GM21390 (cell line): Measurements from ENCODE around the gene PTDSS2.
"Not testable (repeated sequence)": the region's sequence is repeated elsewhere in the genome, so short reads cannot be mapped to it uniquely, and the experiment has no call there.

ENCODE experiments used
- ATAC-seq: cut with Tn5 transposase; IDR thresholded peaks from one replicate; pipeline ENCODE4 v1.9.1; 2021; ENCODE audit not compliant: unreplicated experiment

Gene PTDSS2

DNA sequence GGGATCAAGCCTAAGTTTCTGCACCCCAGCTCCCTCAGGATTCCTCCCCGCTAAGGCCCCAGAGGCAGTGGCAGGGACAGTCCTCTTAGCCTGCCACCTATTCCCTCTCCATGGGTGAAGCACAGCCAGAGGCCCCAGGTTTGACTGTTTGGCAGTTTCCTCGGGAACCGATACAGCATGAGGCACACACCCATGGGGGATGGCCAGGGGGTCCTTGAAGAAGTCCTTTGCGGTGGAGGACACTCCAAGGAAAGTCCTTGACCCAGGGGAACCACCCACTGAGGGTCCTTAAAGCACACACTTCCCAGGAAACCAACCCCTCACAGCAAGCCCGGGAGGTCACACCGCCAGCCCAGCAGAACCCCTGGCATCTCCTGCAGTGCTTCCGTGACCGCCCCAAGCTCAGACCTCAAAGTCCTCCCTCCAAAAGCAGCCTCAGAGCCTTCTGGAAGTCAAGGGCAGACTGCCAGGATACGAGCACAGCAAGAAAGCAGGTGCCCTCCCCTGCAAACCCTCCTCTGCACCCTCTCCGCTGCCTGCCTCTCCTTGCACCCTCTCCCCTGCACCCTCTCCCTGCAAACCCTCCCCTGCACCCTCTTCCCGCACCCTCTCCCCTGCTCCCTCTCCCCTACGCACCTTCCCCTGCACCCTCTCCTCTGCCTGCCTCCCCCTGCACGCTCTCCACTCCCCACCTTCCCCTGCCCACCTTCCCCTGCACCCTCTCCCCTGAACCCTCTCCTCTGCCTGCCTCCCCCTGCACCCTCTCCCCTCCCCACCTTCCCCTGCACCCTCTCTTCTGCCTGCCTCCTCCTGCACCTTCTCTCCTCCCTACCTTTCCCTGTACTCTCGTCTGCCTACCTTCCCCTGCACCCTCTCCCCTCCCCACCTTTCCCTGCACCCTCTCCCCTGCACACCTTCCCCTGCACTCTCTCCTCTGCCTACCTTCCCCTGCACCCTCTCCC lies 36.7 kb upstream of the PTDSS2 start:
- no peak for ATAC-seq

DNA sequence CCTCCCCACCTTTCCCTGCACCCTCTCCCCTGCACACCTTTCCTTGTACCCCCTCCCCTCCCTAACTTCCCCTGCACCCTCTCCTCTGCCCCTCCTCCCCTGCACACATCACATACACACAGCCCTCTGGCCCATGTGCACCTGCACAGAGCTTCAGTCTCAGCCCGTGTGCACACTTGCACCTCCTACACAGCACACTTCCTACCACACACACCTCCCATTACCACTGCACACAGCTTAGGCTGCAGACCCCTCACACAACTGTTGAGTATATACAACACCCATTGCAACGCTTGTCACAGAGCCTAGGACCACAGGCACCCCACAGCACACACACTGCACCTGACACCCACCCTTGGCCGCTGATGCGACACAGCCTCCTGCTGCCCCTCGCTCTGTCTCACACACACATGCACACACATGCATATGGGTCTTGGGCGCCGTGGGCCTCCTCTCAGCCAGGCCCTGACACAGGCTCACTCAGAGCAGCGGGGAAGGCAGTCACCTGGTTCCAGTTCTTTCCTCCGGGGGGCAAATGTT lies 35.7 kb upstream of the PTDSS2 start:
- no peak for ATAC-seq

- ATAC-seq: no peak
These were observed 34.4 kb upstream of the PTDSS2 start for GRCh38 chr11:415640-416041.

GRCh38 chr11:416051-416756 lies 33.9 kb upstream of the PTDSS2 start:
- ATAC-seq: no peak

DNA sequence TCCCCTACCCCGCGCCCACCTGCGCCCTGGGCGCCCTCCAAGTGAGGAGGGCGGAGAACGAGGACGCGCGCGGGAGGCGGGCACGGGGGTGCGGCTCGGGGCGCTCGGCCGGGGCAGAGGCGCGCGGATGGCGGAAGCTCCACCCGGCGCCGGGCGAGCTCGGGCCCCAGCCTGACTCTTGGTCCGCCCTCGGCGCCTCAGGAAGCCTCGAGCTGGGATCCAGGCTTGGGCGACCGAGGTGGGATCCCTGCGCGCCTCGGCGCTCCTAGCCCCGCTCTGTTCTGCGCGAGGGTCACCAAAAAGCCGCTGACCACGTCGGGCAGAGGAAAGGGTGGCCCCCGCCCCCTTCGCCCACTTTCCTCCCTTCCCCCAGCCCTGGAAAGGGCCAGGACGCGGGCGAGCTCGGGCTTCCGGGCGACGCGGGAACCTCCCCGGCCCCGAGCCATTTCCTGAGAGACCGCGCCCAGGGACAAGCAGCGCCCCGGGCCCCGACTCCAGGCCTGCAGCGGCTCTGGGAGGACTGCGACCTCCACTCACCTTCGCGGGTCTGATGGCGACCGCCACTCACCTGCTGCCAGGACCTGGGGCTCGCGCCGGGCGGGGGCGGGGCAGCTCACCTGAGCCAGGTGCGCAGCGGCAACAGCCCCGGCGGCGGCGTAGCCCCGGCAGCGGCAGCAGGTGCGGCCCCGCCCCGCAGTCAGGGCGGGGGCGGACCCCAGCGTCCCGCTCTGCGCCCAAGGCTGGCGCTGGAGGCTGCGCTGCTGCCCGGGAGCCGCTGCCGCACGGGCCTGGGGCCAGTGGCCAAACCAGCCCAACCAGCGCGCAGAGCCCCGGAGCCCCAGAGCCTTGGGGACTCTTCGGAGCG lies 33.1 kb upstream of the PTDSS2 start:
- ATAC-seq: no peak

- ATAC-seq: no peak
These were observed 32.3 kb upstream of the PTDSS2 start for GRCh38 chr11:417652-418342.

DNA sequence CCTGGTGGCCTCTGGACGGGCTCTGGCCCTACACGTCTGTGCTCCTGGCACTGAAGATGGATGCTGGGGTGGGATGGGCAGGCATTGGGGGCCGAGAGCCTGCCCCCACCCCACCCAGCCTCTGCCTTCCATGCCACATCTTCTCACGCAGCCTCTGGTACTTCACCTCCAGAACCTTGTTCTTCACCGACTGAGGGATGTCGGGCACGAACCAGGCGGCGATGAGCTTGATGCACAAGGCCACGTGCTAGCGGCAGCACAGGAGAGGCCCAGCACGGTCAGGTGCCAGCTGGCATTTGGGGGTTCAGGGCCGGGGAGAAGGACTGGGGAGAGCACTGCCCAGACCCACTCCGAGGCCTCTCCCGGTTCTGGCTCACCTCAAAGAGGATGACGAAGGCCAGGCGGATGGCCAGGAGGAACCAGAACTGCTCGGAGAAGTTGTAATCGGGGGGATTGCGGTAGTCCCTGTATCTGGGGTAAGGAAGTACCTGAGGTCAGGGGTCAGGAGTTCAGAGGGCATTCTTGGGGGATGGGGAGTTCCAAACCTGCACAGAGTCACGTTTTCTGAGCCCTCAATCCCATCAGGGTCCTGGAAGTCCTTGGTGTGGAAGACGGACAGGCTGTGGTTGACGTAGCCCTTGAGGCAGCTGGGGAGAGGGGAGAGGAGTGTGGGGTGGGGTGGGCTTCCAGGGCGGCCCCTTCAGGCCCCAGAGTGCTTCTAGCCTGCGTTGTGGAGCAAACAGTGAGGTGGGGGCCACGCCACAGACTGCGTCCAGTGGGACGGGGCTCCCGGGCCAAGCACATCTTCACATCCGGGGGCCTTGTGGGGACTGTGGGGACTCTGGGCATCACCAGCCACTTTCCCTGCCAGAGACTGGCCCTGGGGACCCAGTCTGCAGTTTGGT lies 31.5 kb upstream of the PTDSS2 start:
- ATAC-seq: no peak

DNA sequence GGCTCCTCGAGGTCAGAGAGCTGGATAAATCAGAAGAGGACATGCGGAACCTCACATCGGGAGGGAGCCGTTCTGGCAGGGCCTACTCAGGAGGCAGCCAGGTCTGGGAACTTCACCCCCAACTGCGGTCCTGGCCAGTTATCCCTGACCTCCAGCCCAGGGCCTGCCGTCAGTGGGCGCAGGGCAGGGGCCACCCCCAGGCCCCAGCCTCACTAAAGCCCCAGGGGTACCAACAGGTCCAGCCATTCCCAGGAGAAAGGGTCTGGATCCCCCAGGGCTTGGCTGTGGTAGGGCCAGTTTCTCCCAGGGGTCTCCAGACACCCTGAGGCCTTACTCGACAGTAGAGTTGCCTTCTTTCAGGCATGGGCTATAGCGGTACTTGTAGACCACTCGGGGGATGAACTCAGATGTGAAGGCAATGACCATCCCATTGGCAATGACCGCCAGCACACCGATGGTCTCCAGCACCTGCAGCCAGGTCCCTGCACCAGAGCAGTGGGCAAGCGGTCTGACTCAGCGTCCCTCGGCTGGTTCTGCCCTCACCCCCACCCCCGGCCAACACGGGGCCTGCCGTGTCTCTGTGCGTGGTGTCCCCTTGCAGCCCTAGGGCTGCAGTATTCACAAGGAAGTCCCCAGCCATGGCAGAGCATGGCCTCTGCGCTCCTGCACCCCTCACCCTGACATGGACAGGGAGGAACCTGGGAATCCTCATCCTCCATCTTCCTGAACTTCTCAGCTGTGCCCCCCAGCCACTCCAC lies 30.7 kb upstream of the PTDSS2 start:
- no peak for ATAC-seq

DNA sequence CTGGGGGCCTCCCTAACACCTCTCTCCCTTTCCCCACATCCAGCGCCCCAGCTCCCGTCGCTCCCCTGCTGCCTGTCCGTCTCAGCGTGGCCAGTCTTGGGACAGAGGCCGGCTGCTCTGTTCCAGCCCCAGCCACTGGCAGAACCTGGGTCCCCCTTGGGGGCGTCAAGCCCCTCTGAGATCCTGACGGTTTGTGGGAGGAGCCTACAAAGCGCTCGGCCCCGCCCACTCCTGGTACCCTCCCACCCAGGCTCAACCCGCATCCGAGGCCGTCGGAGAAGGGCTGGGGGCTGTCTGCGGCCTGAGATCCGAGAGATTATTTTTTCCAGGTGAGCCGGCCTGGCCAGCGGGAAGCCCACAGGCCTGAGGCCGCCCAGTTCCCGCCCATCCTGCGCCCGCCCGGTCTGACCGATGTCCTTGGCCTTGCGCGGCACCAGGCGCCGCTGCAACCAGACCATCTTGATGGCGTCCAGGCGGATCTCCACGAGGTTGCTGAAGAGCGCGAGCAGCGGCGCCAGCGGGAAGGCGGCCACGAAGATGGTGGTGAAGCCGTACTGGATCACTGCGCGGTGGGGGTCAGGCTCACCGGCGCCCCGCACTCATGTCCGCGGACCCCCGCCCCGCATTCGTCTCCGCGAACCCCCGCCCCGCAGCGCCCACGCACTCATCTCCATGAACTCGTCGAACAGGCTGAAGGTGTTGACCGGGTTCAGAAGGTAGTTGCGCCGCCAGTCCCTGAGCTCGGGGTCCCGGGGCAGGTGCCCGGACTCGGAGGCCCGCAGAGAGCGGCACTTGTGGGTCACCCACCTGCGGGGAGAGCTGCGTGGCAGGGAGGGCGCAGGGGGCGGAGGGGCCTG lies 29.8 kb upstream of the PTDSS2 start:
- no peak for ATAC-seq

DNA sequence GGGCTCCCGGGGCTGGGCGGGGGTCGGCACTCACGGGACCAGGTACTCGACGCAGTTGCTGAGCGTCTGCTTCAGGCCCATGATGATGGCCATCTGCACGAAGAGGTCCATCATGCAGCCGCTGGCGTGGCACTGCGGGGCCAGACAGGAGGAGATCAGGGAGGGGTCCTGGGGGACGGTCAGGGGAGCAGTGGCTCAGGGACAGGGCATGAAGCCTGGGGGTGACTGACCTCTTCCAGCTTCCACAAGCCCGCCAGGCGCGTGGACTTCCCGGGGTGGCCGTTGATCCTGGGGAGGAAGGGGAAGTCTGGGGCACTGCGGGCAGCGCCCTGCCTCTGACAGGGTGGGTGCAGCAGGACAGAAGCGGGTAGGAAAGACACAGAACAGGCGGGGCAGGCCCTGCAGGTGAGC lies 29.2 kb upstream of the PTDSS2 start:
- ATAC-seq: no peak

DNA sequence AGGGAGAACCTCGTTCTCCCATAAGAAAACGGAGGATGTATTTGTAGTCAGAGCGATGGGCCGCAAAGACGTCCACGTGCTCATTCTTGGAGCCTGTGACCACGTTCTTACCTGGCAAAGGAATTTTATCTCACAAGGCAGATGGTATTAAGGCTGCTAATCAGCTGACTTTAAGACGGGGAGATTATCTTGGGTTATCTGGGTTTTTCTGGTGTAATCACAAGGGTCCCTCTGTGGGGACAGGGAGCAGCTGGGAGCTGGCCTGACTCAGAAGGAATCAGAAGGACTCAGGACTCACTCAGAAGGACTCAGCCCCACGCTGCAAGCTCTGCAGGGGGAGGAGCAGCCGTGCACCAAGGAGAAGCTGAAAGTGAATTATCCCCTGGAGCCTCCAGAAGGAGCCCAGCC lies 27.8 kb upstream of the PTDSS2 start:
- ATAC-seq: no peak

DNA sequence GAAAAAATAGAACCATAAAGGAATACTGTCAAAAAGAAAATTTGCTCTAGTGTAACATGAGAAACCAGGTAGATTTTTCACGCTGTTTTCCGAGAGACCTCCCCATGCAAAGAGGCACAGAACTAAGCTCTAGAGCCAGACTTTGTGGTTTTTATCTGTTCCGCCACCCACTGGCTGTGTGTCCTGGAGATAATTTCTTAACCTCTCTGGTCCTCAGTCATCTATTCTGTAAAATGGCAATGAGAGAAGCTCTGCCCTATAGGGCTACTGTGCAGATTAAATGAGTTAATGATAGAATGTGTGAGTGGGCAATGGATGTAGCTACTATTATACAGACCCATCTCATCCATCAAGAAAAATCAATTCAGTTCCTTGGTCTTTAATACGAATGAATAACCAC lies 25.8 kb upstream of the PTDSS2 start:
- no peak for ATAC-seq

- ATAC-seq: not testable (repeated sequence)
These were observed 25.3 kb upstream of the PTDSS2 start for GRCh38 chr11:424766-425165.

- no peak for ATAC-seq
These were observed 24.8 kb upstream of the PTDSS2 start for GRCh38 chr11:425301-425700.

- ATAC-seq: no peak
These were observed 23.2 kb upstream of the PTDSS2 start for GRCh38 chr11:426851-427250.

GRCh38 chr11:428295-428694 lies 21.8 kb upstream of the PTDSS2 start:
- no peak for ATAC-seq

DNA sequence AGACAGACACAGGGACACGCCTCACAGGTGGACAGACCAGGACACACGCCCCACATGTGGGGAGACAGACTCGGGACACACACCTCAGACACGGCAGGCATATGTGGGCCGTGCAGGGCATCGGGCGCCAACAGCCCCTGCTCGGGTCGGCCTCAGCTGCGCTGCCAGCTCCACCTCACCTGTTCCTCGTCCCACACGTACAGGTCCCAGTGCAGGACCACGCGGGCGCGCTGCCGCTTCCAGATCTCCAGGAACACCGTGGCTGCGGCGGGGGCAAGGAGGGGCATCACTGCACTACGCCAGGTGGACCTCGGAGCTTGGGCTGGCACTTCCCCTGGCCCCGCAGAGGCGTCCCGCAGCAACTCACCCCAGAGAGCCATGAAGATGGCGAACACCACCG lies 20.7 kb upstream of the PTDSS2 start:
- no peak for ATAC-seq
